Activated CD8-positive, alpha-beta T cell treated with anti-CD3 and anti-CD28 coated beads, Interleukin-2, amount 10 ng/mL, durations not matched to agents 7 days and 5 days (primary cell): Measurements from ENCODE around the gene MFSD11. TPM values are rescaled to one million over a fixed set of nuclear protein-coding genes. Genes with fewer than 3 reads are reported as not detected.
"Not testable (repeated sequence)": the region's sequence is repeated elsewhere in the genome, so short reads cannot be mapped to it uniquely, and the experiment has no call there.

Experiments used
- ATAC-seq: fragments of 150-1000 bp; cut with Tn5 transposase; one replicate; pipeline ENCODE4 v1.10.0; 2021; ENCODE audit warnings: moderate library complexity
- CTCF ChIA-PET: fragments of 350-600 bp; sonication (Branson Sonifier 250); formaldehyde crosslinking; loops from one replicate; lab custom pipeline; 2021; ENCODE audit warnings: antibody characterized with exemption; lab: Charles Lee
- POLR2A ChIA-PET: fragments of 350-600 bp; sonication (Branson Sonifier 250); formaldehyde crosslinking; loops from one replicate; lab custom pipeline; 2021; ENCODE audit warnings: antibody characterized with exemption; lab: Charles Lee
- DNase-seq: peaks from one replicate; pipeline ENCODE4 v3.0.0-alpha.2; 2020
- H3K27ac Mint-ChIP-seq: one replicate; pipeline ENCODE4 v1.8.0; 2021; ENCODE audit warnings: mild to moderate bottlenecking, mixed read lengths
- H3K27me3 Mint-ChIP-seq: one replicate; pipeline ENCODE4 v1.8.0; 2021; ENCODE audit warnings: low read depth, mixed read lengths
- H3K36me3 Mint-ChIP-seq: one replicate; pipeline ENCODE4 v1.8.0; 2021; ENCODE audit warnings: low read depth, mixed read lengths
- H3K4me1 Mint-ChIP-seq: one replicate; pipeline ENCODE4 v1.8.0; 2021; ENCODE audit warnings: low read depth, mixed read lengths
- H3K4me3 Mint-ChIP-seq: one replicate; pipeline ENCODE4 v1.8.0; 2021; ENCODE audit warnings: mild to moderate bottlenecking, mixed read lengths
- H3K9me3 Mint-ChIP-seq: one replicate; pipeline ENCODE4 v1.8.0; 2022; ENCODE audit warnings: mixed read lengths; ENCODE audit not compliant: insufficient read depth
- total RNA-seq, 2 experiments: library from RNA; stranded (reverse); gene quantifications; one replicate each; pipeline ENCODE4 v1.2.3, GENCODE V29; 2021

The MFSD11 gene
- total RNA-seq, 2 experiments from 2014 or later: 22.1 to 22.8 TPM

DNA sequence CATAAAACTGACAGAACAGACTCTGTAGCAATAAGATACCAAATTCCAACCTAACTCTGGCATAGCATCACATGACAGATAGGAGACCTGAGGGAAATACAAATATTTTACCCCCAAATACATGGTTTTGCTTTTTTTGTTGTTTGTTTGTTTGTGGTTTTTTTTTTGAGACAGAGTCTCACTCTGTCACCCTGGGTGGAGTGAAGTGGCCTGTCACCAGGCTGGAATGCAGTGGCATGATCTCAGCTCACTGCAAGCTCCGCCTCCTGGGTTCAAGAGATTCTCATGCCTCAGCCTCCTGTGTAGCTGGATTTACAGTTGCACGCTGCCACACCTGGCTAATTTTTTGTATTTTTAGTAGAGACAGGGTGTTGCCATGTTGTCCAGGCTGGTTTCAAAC lies 49.9 kb downstream of the MFSD11 start:
- peaks cover 19% of the 10 kb centered on the region for H3K4me1 Mint-ChIP-seq
- H3K27me3 Mint-ChIP-seq, H3K27ac Mint-ChIP-seq, H3K4me3 Mint-ChIP-seq, ATAC-seq, POLR2A ChIA-PET, H3K36me3 Mint-ChIP-seq, H3K9me3 Mint-ChIP-seq, DNase-seq: not testable (repeated sequence)
- CTCF ChIA-PET: interaction anchor here (1.2 kb wide), 1 partner anchor 80 kb away, joined by 3 read pairs; the partner anchor contains the start of gene MGAT5B

- H3K4me1 Mint-ChIP-seq: peaks cover 19% of the 10 kb centered on the region
- ATAC-seq: no peak
- H3K27ac Mint-ChIP-seq: no peak overlapping the region
- H3K27me3 Mint-ChIP-seq: no peaks in the 10 kb centered on the region
- H3K4me3 Mint-ChIP-seq: no peak overlapping the region
- ChIA-PET CTCF (no interaction called here), POLR2A (no interaction called here)
- H3K9me3 Mint-ChIP-seq: no peaks in the 10 kb centered on the region
- peaks cover 3% of the 10 kb centered on the region for H3K36me3 Mint-ChIP-seq
- DNase-seq: no peak
These were observed 51.4 kb downstream of the MFSD11 start for GRCh38 chr17:76789235-76789788.

DNA sequence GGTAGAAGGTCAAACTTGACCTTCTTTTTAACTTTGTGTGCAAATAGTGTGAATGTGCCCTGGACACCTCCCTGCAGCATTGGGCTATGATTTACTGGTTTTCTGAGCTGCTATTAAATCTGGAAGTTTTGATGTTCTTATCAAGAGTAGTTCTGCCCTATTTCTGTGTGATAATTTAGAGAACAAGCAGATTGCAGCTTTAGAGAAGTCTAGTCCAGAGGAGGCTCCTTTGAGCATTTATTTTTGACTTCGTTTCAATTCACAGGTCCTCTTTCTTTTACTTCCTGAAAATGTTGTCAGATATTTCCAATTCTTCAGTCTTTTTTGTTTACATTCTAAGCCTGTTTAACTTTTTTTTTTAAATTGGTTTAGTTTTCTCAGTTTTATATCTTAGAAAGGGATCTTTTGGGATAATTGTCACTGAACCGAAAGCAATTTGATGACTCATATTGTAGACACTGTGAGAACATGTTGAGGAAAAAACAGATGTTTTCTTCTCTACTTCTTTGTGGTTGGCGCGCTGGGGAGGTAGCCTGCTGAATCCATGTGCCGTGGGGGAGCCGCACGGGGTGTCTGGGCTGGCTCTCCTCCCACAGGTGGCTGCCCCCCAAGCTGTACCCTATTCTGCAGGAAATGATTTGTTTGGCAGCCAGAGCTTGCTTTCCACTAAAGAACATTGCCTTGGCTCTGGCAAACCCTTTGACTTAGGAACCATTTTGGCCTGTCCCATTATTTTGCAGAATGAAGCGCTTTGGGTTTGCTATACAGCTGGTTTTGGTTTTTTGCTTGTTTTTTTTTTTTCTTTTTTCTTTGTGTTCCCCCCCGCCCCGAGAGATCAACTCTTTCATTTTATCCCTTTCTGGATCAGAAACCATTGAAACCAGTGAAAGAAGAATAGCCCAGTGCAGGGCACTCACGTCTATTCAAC lies 53.4 kb downstream of the MFSD11 start:
- no peaks in the 10 kb centered on the region for H3K27me3 Mint-ChIP-seq
- peak; percentile 63 for DNase-seq
- peak overlapping the region; percentile 54 for H3K27ac Mint-ChIP-seq
- H3K4me1 Mint-ChIP-seq: peaks cover 19% of the 10 kb centered on the region
- peak; percentile 83 for ATAC-seq
- H3K4me3 Mint-ChIP-seq: peak overlapping the region; percentile 54
- H3K36me3 Mint-ChIP-seq: peaks cover 3% of the 10 kb centered on the region
- CTCF ChIA-PET: interaction anchor here (1.6 kb wide), 1 partner anchor 39 kb away, joined by 3 read pairs; no protein-coding TSS in a partner anchor
- POLR2A ChIA-PET: interaction anchor here (0.6 kb wide), 1 partner anchor 9 kb away, joined by 3 read pairs; no protein-coding TSS in a partner anchor
- no peaks in the 10 kb centered on the region for H3K9me3 Mint-ChIP-seq

DNA sequence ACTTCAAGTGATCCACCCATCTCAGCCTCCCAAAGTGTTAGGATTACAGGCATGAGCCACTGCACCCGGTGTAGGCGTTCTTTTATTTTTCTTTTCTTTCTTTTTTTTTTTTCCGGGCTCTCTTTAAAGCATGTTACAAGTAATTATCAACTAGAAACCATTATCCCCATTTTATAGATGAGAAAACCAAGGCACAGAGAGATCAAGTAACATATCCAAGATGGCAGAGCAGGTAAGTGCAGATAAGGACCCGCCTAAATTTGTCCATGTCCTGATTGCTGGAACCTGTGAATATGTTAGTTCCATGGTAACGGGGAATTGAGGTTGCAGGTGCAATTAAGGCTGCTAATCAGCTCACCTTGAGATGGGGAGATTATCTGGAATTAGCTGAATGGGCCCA lies 54.4 kb downstream of the MFSD11 start:
- H3K27ac Mint-ChIP-seq: no peak overlapping the region
- peaks cover 3% of the 10 kb centered on the region for H3K36me3 Mint-ChIP-seq
- CTCF ChIA-PET: no interaction called here
- no peak for ATAC-seq
- H3K4me3 Mint-ChIP-seq: no peak overlapping the region
- DNase-seq: no peak
- H3K27me3 Mint-ChIP-seq: no peaks in the 10 kb centered on the region
- H3K9me3 Mint-ChIP-seq: no peaks in the 10 kb centered on the region
- peaks cover 19% of the 10 kb centered on the region for H3K4me1 Mint-ChIP-seq
- POLR2A ChIA-PET: no interaction called here

- no peaks in the 10 kb centered on the region for H3K9me3 Mint-ChIP-seq
- H3K27me3 Mint-ChIP-seq: no peaks in the 10 kb centered on the region
- ChIA-PET POLR2A (no interaction called here), CTCF (interaction anchor here (0.6 to 1.4 kb wide), 2 partner anchors 10 to 12 kb away, joined by 3 read pairs; no protein-coding TSS in a partner anchor)
- peaks cover 14% of the 10 kb centered on the region for H3K4me1 Mint-ChIP-seq
- H3K36me3 Mint-ChIP-seq: peaks cover 3% of the 10 kb centered on the region
- no peak overlapping the region for H3K27ac Mint-ChIP-seq
- ATAC-seq (no peak), DNase-seq (peak; percentile 25)
- H3K4me3 Mint-ChIP-seq: no peak overlapping the region
These were observed 55.9 kb downstream of the MFSD11 start for GRCh38 chr17:76793775-76794174.

DNA sequence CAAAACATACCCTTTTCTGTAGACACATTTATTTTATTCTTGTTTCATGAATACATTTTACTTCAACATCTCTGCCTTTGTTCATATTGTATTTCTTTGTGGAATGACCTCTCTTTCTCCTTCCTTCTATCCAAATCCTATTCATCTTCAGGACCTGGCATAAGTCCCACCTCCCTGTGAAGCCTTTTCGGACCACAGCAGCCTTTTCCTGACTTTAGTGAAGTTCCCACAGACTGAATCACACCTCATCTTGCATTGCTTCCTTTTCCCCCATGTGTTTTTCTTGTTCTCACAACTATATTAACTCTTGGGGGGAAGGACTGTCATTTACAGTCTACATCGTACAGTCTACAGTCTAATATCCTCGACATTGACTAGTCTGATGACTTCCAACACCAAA lies 58.2 kb downstream of the MFSD11 start:
- no peak for ATAC-seq
- no peak for DNase-seq
- Mint-ChIP-seq H3K36me3 (peaks cover 3% of the 10 kb centered on the region), H3K27me3 (no peaks in the 10 kb centered on the region), H3K9me3 (no peaks in the 10 kb centered on the region), H3K4me1 (peaks cover 11% of the 10 kb centered on the region), H3K27ac (no peak overlapping the region), H3K4me3 (no peak overlapping the region)
- CTCF ChIA-PET: interaction anchor here (1.1 kb wide), 1 partner anchor 68 kb away, joined by 3 read pairs; no protein-coding TSS in a partner anchor
- POLR2A ChIA-PET: no interaction called here

GRCh38 chr17:76797241-76797840 lies 59.4 kb downstream of the MFSD11 start:
- ChIA-PET CTCF (no interaction called here), POLR2A (no interaction called here)
- H3K36me3 Mint-ChIP-seq: peaks cover 3% of the 10 kb centered on the region
- ATAC-seq (no peak), DNase-seq (no peak)
- no peak overlapping the region for H3K27ac Mint-ChIP-seq
- H3K4me1 Mint-ChIP-seq: peaks cover under 1% of the 10 kb centered on the region
- H3K9me3 Mint-ChIP-seq: no peaks in the 10 kb centered on the region
- no peaks in the 10 kb centered on the region for H3K27me3 Mint-ChIP-seq
- H3K4me3 Mint-ChIP-seq: no peak overlapping the region

DNA sequence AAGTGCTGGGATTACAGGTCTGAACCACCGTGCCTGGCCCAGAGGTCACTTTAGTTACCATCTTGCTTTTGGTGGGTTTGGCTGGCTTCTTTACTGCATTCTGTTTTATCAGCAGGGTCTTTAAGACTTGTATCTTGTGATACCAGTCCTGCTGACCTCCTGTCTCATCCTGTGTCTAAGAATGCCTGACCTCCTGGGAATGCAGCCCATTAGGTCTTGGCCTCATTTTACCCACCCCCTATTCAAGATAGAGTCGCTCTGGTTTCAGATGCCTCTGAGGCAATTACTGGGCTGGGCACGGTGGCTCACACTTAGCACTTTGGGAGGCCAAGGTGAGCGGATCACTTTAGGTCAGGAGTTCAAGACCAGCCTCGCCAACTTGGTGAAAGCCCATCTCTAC lies 63.8 kb downstream of the MFSD11 start:
- CTCF ChIA-PET: no interaction called here
- POLR2A ChIA-PET: interaction anchor here (0.6 kb wide), 1 partner anchor 137 kb away, joined by 4 read pairs; no protein-coding TSS in a partner anchor

DNA sequence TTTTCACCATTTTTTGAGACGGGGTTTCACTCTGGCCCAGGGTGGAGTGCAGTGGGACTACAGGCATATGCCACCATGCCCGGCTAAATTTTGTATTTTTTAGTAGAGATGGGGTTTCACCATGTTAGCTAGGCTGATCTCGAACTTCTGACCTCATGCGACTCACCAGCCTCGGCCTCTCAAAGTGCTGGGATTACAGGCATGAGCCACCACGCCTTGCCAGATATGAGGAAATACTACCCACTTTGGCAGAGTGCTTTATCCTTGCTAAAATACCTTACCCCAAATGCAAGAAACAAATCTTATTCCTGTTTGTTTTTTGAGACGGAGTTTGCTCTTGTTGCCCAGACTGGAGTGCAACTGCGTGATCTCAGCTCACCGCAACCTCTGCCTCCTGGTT lies 67.4 kb downstream of the MFSD11 start:
- ATAC-seq (no peak), DNase-seq (no peak)
- H3K4me3 Mint-ChIP-seq: no peak overlapping the region
- POLR2A ChIA-PET: no interaction called here
- CTCF ChIA-PET: no interaction called here
- H3K36me3 Mint-ChIP-seq: no peaks in the 10 kb centered on the region
- H3K9me3 Mint-ChIP-seq: no peaks in the 10 kb centered on the region
- H3K4me1 Mint-ChIP-seq: no peaks in the 10 kb centered on the region
- H3K27me3 Mint-ChIP-seq: no peaks in the 10 kb centered on the region
- H3K27ac Mint-ChIP-seq: no peak overlapping the region

More for the DNA sequence above, 63.8 kb downstream of the MFSD11 start:
- Mint-ChIP-seq H3K9me3 (no peaks in the 10 kb centered on the region), H3K27me3 (no peaks in the 10 kb centered on the region), H3K4me3 (no peak overlapping the region), H3K4me1 (no peaks in the 10 kb centered on the region), H3K27ac (no peak overlapping the region), H3K36me3 (no peaks in the 10 kb centered on the region)
- ATAC-seq (no peak), DNase-seq (no peak)

GRCh38 chr17:76806151-76806550 lies 68.2 kb downstream of the MFSD11 start:
- H3K27me3 Mint-ChIP-seq, CTCF ChIA-PET, H3K4me1 Mint-ChIP-seq, H3K9me3 Mint-ChIP-seq, H3K4me3 Mint-ChIP-seq, ATAC-seq, DNase-seq, POLR2A ChIA-PET, H3K36me3 Mint-ChIP-seq, H3K27ac Mint-ChIP-seq: not testable (repeated sequence)

- CTCF ChIA-PET, ATAC-seq, POLR2A ChIA-PET, H3K9me3 Mint-ChIP-seq, H3K27ac Mint-ChIP-seq, DNase-seq, H3K4me1 Mint-ChIP-seq, H3K4me3 Mint-ChIP-seq, H3K36me3 Mint-ChIP-seq, H3K27me3 Mint-ChIP-seq: not testable (repeated sequence)
These were observed 68.8 kb downstream of the MFSD11 start for GRCh38 chr17:76806767-76807166.

- ATAC-seq (no peak), DNase-seq (no peak)
- CTCF ChIA-PET: no interaction called here
- H3K9me3 Mint-ChIP-seq: no peaks in the 10 kb centered on the region
- H3K27me3 Mint-ChIP-seq: no peaks in the 10 kb centered on the region
- H3K27ac Mint-ChIP-seq: no peak overlapping the region
- POLR2A ChIA-PET: no interaction called here
- H3K4me3 Mint-ChIP-seq: no peak overlapping the region
- H3K36me3 Mint-ChIP-seq: no peaks in the 10 kb centered on the region
- no peaks in the 10 kb centered on the region for H3K4me1 Mint-ChIP-seq
These were observed 70.4 kb downstream of the MFSD11 start for GRCh38 chr17:76808326-76808725.
